ENCODE data around the gene PRSS27. TPM values are rescaled to one million over a fixed set of nuclear protein-coding genes. Genes with fewer than 3 reads are reported as not detected.
"Not testable (repeated sequence)": the region's sequence is repeated elsewhere in the genome, so short reads cannot be mapped to it uniquely, and the experiment has no call there.

PRSS27 gene
- total and polyA plus RNA-seq, 4 experiments from 2014 or later: 0.61 to 0.96 TPM; not detected in 2

- H3K9me3 Mint-ChIP-seq: peaks cover 0 to 2% (median 0%) of the 10 kb centered on the region in 8 donors
- H3K27ac ChIP-seq (ENCODE audit: low read depth, low read length): no peak overlapping the region
- H3K4me1 ChIP-seq (ENCODE audit: insufficient read depth, low read length): peaks cover 5% of the 10 kb centered on the region
- no peak for DNase-seq
- POLR2A ChIA-PET (ENCODE audit: partially characterized antibody): no interaction called here
- no peaks in the 10 kb centered on the region for H3K27me3 Mint-ChIP-seq
- no peak overlapping the region for H3K4me3 Mint-ChIP-seq
- peaks cover 7% of the 10 kb centered on the region for H3K36me3 ChIP-seq (ENCODE audit: insufficient read depth, low read length)
- H3K27me3 ChIP-seq (ENCODE audit: insufficient read depth, low read length): no peaks in the 10 kb centered on the region
- peaks cover 2 to 15% (median 6%) of the 10 kb centered on the region in 4 donors for H3K4me1 Mint-ChIP-seq
- intact Hi-C loops (cut with micrococcal nuclease): no loop called here
- CTCF ChIA-PET (ENCODE audit: partially characterized antibody): no interaction called here
- H3K27ac Mint-ChIP-seq: no peak overlapping the region
- H3K4me3 ChIP-seq (ENCODE audit: low read length in 2 of 2): no peak overlapping the region
- H3K9me3 ChIP-seq (ENCODE audit: control insufficient read depth in 1 of 2, low read length in 2 of 2): no peaks in the 10 kb centered on the region
- peaks cover 8 to 10% of the 10 kb centered on the region in 2 donors for H3K36me3 Mint-ChIP-seq
Measured at GRCh38 chr16:2692251-2692947, 27.6 kb downstream of the PRSS27 start.

GRCh38 chr16:2691491-2692248, 28.4 kb downstream of the PRSS27 start:
- Mint-ChIP-seq H3K4me1 (peaks cover 8 to 22% (median 14%) of the 10 kb centered on the region in 4 donors), H3K9me3 (peaks cover 0 to 2% (median 0%) of the 10 kb centered on the region in 8 donors), H3K27me3 (no peaks in the 10 kb centered on the region), H3K36me3 (peaks cover 1 to 4% of the 10 kb centered on the region in 2 donors), H3K27ac (no peak overlapping the region), H3K4me3 (no peak overlapping the region)
- H3K36me3 ChIP-seq (ENCODE audit: insufficient read depth, low read length): no peaks in the 10 kb centered on the region
- H3K4me1 ChIP-seq (ENCODE audit: insufficient read depth, low read length): peaks cover 13% of the 10 kb centered on the region
- DNase-seq: no peak
- H3K27ac ChIP-seq (ENCODE audit: low read depth, low read length): no peak overlapping the region
- ChIA-PET POLR2A (ENCODE audit: partially characterized antibody) (interaction anchor here (1.2 kb wide), 1 partner anchor 9 kb away, joined by 7 read pairs; the partner anchor contains the start of gene KCTD5), CTCF (ENCODE audit: partially characterized antibody) (no interaction called here)
- H3K27me3 ChIP-seq (ENCODE audit: insufficient read depth, low read length): no peaks in the 10 kb centered on the region
- no peak overlapping the region for H3K4me3 ChIP-seq (ENCODE audit: low read length in 2 of 2)
- intact Hi-C loops (cut with micrococcal nuclease): no loop called here
- H3K9me3 ChIP-seq (ENCODE audit: control insufficient read depth in 1 of 2, low read length in 2 of 2): no peaks in the 10 kb centered on the region

- H3K9me3 Mint-ChIP-seq: peaks cover 0 to 2% (median 0%) of the 10 kb centered on the region in 8 donors
- intact Hi-C loops (cut with micrococcal nuclease): no loop called here
- no peaks in the 10 kb centered on the region for H3K9me3 ChIP-seq (ENCODE audit: control insufficient read depth in 1 of 2, low read length in 2 of 2)
- ChIA-PET CTCF (ENCODE audit: partially characterized antibody) (no interaction called here), POLR2A (ENCODE audit: partially characterized antibody) (interaction anchor here (1.2 kb wide), 1 partner anchor 9 kb away, joined by 7 read pairs; the partner anchor contains the start of gene KCTD5)
- H3K27me3 ChIP-seq (ENCODE audit: insufficient read depth, low read length): no peaks in the 10 kb centered on the region
- peaks cover 0 to 3% of the 10 kb centered on the region in 2 donors for H3K36me3 Mint-ChIP-seq
- no peaks in the 10 kb centered on the region for H3K27me3 Mint-ChIP-seq
- no peak overlapping the region for H3K4me3 Mint-ChIP-seq
- peaks cover 9 to 23% (median 15%) of the 10 kb centered on the region in 4 donors for H3K4me1 Mint-ChIP-seq
- no peak overlapping the region for H3K27ac ChIP-seq (ENCODE audit: low read depth, low read length)
- H3K4me1 ChIP-seq (ENCODE audit: insufficient read depth, low read length): peaks cover 14% of the 10 kb centered on the region
- peak overlapping the region in 2 of 7 donors; percentile 10 to 68 for H3K27ac Mint-ChIP-seq
- H3K4me3 ChIP-seq (ENCODE audit: low read length in 2 of 2): no peak overlapping the region
- DNase-seq: no peak
- no peaks in the 10 kb centered on the region for H3K36me3 ChIP-seq (ENCODE audit: insufficient read depth, low read length)
Measured at GRCh38 chr16:2690852-2691251, 29.2 kb downstream of the PRSS27 start.

GRCh38 chr16:2689968-2690801, 29.8 kb downstream of the PRSS27 start:
- Mint-ChIP-seq H3K4me3 (no peak overlapping the region), H3K27me3 (no peaks in the 10 kb centered on the region), H3K9me3 (peaks cover 0 to 2% (median 0%) of the 10 kb centered on the region in 8 donors), H3K27ac (peak overlapping the region in 1 of 7 donors; percentile 68), H3K4me1 (peaks cover 9 to 23% (median 15%) of the 10 kb centered on the region in 4 donors), H3K36me3 (peaks cover 0 to 3% of the 10 kb centered on the region in 2 donors)
- Histone ChIP-seq H3K27me3 (ENCODE audit: insufficient read depth, low read length) (no peaks in the 10 kb centered on the region), H3K36me3 (ENCODE audit: insufficient read depth, low read length) (no peaks in the 10 kb centered on the region), H3K4me3 (ENCODE audit: low read length in 2 of 2) (no peak overlapping the region), H3K9me3 (ENCODE audit: control insufficient read depth in 1 of 2, low read length in 2 of 2) (no peaks in the 10 kb centered on the region), H3K27ac (ENCODE audit: low read depth, low read length) (no peak overlapping the region), H3K4me1 (ENCODE audit: insufficient read depth, low read length) (peaks cover 14% of the 10 kb centered on the region)
- intact Hi-C loops (cut with micrococcal nuclease): no loop called here
- CTCF ChIA-PET (ENCODE audit: partially characterized antibody): no interaction called here
- POLR2A ChIA-PET (ENCODE audit: partially characterized antibody): interaction anchor here (1.2 kb wide), 1 partner anchor 8 kb away, joined by 7 read pairs; the partner anchor contains the start of gene KCTD5
- no peak for DNase-seq

- intact Hi-C loops (cut with micrococcal nuclease); H3K27me3 ChIP-seq (ENCODE audit: insufficient read depth, low read length); POLR2A ChIA-PET (ENCODE audit: partially characterized antibody); H3K9me3 Mint-ChIP-seq; H3K4me3 Mint-ChIP-seq; H3K36me3 ChIP-seq (ENCODE audit: insufficient read depth, low read length); CTCF ChIA-PET (ENCODE audit: partially characterized antibody); DNase-seq; H3K27ac Mint-ChIP-seq; H3K9me3 ChIP-seq (ENCODE audit: control insufficient read depth in 1 of 2, low read length in 2 of 2); H3K27me3 Mint-ChIP-seq; H3K4me3 ChIP-seq (ENCODE audit: low read length in 2 of 2); H3K36me3 Mint-ChIP-seq; H3K27ac ChIP-seq (ENCODE audit: low read depth, low read length): not testable (repeated sequence)
- peaks cover 18% of the 10 kb centered on the region for H3K4me1 ChIP-seq (ENCODE audit: insufficient read depth, low read length)
- peaks cover 10 to 29% (median 19%) of the 10 kb centered on the region in 4 donors for H3K4me1 Mint-ChIP-seq
Measured at GRCh38 chr16:2689422-2689821, 30.6 kb downstream of the PRSS27 start.

GRCh38 chr16:2687531-2688308, 32.3 kb downstream of the PRSS27 start:
- Histone ChIP-seq H3K27me3 (ENCODE audit: insufficient read depth, low read length) (no peaks in the 10 kb centered on the region), H3K4me3 (ENCODE audit: low read length in 2 of 2) (no peak overlapping the region), H3K36me3 (ENCODE audit: insufficient read depth, low read length) (no peaks in the 10 kb centered on the region), H3K9me3 (ENCODE audit: control insufficient read depth in 1 of 2, low read length in 2 of 2) (no peaks in the 10 kb centered on the region), H3K4me1 (ENCODE audit: insufficient read depth, low read length) (peaks cover 26% of the 10 kb centered on the region), H3K27ac (ENCODE audit: low read depth, low read length) (no peak overlapping the region)
- DNase-seq: no peak
- ChIA-PET CTCF (ENCODE audit: partially characterized antibody) (no interaction called here), POLR2A (ENCODE audit: partially characterized antibody) (no interaction called here)
- H3K9me3 Mint-ChIP-seq: no peaks in the 10 kb centered on the region
- H3K4me3 Mint-ChIP-seq: peak overlapping the region in 6 of 8 donors; percentile 29 to 77 (median 68)
- H3K27me3 Mint-ChIP-seq: no peaks in the 10 kb centered on the region
- intact Hi-C loops (cut with micrococcal nuclease): no loop called here
- peaks cover 12 to 34% (median 23%) of the 10 kb centered on the region in 4 donors for H3K4me1 Mint-ChIP-seq
- peaks cover 0 to 2% of the 10 kb centered on the region in 2 donors for H3K36me3 Mint-ChIP-seq
- peak overlapping the region in 6 of 7 donors; percentile 80 to 91 (median 86) for H3K27ac Mint-ChIP-seq
